ENCODE results near the gene IL1RAP.
A peak's percentile ranks its signal among the peaks of the same experiment; 100 is the strongest.

IL1RAP gene

DNA sequence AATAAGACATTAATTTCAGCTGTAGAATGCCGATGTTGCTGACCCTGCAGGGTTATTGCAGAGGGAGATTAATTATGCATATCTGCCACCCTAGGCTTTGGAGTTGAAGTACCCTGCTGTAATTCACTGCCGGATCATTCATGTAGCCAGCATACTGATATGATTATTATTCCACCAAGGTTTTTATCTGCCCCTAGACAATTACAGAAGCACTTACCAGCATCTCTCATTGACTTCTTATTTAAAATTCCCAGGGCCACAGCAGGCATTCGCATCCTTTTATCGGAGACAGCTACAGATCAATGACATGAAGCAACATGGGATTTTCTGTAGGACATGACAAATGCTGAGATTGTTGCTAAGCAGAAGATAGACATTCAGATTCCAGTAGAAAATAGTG is 31.3 kb downstream of the IL1RAP start:
- DNase-seq, result no peak

DNA sequence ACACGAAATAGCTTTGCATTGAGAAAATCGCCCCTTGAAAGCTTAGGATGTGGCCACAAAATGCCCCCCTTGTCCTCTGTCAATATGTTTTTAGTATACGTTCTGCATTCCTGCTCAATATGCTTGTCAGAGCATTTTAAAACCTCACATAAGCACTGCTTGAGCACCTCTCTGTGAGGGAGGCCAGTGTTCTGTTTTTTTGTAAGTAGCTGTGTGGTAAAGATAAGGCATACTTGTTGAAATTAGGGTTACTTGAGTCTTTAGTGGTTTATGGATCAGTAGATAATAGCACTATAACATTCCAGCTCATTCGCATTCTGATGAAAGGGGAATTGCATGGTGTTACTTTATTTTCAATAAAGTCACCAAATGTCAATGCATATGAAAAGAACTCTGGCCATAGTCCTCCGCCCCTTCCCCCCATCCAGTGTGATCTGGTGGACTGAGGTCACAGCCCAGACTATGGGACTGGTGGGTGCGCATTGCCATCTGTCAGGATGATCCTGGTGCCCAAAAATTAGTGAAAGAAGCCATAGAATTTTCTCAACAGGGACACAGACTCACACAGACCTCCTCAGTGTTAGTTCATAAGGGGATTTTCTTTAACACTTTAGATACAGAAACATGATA is 33.1 kb downstream of the IL1RAP start:
- no peak for DNase-seq

DNA sequence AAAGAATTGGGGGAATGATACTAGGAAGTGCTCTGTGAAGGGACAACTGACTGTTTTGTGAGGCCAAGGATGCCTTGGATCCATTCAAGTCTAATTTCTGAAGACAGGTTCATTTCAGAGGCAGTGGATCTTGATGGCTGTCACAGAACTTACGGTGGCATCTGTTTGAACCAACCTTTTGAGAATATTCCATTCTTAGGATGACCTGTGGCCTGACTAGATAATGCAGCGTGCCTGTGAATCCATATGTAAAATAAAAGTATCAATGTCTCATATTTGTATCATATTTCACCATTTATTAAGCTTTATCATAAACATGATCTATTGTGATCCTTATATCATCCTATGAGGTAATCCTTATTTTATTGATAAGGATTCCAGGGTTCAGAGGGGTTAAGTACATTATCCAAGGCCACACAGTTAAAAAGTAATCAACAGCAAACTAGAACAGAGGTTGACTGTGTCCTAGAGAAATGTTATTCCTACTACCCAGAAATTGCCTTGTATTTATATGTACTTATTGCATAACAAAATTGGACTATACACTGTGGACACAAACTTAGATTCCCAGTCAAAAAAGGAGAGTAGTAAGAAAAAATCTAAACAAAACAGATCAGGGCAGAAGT is 34.3 kb downstream of the IL1RAP start:
- no peak for DNase-seq

DNA sequence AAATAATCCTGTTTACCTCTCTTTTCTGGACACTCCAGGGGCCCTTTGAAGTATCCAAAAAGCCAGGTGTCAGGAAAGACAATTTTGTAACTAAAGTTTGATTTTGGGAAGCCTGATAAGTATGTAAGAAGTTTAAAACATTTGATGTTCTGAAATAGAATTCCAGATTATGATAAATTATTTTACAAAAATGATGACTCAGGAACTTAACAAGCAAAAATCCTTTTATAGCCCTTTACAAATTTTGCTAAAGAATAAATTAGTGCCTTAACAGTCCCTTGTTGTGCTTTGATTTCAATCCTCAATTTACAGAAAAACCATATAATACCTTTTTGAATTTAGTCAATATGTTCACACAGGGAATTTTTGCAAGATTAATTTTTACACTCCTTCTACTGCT is 38.1 kb downstream of the IL1RAP start:
- no peak for DNase-seq

DNA sequence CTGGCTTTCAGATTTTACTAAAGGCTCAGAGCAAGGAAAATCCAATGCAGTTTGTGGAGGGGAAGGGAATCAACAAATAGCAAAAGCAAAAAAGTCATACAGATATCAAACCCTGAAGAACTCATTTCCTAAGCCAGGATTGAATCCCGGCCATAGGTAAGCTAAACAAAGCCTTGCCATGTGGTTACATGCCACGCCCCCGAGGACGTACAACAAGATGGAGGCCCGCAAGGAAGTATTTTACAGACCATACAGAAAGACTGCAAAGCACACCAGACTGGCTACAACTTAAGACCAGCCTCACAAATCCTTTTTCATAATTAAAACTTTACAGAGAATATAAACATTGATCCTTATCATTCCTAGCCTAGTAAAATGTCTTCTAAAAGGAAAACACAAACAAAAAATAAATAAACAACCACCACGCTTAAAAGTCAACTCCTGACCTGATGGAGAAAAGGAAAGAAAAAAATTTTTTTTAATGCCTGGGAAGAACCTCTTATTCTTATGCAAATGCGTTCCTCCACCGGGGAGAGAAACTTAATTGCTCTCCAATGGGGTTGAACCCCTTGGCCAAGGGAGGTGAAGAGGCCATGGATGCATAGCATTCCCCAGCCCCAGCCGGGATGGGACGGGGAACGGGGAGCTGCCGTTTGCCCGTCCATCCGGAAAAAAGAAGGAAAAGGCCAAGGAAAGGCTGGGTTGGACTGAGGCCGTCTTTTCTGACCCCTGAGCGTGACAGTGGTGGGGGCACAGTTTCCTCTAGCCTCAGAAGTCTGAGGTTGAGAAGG is 39.3 kb downstream of the IL1RAP start:
- no peak for DNase-seq

DNA sequence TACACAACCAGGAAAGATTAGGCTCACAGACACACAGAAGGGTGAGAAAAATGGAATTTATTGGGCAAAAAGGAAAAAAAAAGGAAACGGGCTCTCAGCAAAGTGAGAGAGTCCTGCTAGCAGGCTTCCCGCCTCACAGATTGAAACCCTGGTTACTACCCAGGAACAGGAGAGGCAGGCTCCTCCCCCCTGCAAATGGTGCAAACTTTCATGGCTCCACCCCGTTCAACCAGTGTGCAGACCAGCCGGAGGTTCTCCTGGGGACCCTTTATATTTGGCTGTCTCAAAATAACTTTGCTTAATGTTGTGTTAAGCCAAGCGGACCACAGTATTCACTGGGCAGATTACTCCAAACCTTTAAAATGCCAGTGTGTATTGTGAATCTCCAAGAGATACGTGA is 40.3 kb downstream of the IL1RAP start:
- no peak for DNase-seq

DNA sequence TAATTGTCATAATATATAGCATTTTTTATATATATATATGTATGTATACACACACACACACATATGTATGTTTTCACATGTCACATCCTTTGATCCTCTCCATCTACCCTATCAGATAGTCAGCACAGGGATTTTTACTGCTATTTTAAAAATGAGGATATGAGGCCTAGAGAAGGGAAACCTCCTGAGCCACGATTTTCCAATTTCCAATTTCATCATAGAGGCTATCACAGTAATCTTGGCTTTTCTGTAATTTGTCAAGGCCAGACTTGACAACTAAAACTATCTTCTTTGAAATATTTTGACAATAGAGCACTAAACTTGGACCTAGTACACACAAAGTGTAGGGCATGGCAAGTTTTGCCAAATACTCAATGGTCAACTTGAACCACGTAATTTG is 42.5 kb downstream of the IL1RAP start:
- DNase-seq, result no peak

DNA sequence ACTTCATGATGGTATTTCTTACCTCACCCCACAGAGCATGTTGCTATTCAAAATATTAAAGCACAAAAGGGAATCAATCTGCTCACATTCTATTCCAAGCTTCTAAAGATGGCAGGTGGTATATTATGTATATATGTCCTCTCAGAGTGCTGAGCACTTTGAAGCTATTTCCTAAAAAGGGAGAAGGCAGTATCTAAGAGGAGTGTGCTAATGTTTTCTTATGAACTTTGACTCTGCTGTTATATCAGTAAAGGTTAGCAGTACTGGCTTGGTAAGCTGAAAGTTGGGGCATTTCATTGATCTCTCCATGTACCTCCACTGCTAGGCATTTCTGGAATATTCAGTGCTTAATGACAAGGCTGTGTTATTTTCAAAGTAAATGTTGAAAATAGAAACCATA is 43.4 kb downstream of the IL1RAP start:
- DNase-seq, result no peak

DNA sequence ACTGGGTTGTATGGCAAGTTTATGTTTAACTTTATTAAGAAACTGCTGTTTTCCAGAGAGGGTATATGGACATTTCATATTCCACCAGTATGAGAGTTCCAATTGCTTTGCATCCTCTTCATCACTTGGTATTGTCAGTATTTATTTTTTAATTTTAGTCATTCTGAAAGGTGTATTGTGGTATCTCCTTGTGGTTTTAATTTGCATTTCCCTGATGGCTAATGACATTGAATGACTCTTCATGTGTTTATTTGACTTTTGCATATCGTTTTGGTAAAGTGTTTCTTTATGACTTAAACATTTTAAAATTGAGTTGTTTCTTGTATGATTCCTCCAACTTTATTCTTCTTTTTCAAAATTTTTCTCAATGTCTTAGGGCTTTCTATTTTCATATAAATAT is 44.4 kb downstream of the IL1RAP start:
- DNase-seq, result no peak

DNA sequence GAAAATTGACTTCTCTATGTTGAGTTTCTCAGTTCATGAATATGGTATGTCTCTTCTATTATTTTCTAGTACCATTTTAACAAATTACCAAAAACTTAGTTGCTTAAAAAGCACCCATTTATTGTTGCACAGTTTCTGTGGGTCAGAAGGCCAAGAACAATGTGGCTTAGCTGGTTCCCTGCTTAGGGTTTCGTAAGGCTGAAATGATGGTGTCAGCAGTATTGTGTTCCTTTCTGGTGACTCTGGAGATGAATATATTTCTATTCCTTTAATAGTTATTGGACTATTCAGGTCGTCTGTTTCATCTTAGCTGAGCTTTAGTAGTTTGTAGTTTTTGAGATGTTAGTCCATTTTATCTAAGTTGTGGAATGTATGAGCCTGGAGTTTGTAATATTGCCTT is 44.9 kb downstream of the IL1RAP start:
- DNase-seq, result no peak

DNA sequence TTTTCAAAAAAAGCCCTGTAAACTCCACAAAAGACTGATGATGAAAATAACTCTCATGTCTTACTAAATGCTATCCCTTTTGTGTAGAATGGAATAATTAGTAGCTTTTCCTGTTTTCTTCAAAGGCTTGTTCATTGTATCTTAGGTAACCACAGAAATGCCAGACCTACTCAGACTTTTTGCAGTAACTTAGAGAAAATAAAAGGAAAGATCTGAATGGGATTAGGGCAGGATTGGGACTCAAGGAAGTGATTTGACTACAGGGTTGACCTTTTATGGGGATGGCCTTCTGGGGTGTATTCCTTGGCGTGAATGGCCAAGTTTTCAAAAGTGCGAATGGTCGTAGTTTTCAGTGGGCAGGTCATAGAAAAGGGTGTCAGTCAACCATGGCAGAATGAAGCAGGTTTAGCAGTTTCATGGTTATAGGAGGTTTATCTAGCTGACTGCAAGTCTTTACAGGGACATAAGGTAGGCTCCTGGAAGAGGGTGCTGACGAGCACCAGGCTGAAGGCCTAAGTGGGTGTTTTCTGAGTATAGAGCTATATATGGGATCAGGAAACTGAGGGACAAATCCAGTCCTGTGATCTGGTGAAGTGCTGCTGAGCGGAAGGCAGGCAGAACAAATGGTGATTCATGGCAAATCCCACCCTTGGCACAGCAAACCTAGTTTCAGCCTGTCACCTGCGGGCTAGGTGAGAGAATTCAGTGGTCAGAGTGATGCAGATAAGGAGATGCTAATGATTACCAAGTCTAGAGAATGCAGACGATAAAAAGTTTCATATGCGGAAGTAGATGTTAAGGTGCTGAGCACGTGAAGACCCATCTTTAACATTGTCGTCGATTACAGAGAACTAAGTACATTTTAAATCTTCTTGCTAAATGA is 46.4 kb downstream of the IL1RAP start:
- DNase-seq, result no peak

DNA sequence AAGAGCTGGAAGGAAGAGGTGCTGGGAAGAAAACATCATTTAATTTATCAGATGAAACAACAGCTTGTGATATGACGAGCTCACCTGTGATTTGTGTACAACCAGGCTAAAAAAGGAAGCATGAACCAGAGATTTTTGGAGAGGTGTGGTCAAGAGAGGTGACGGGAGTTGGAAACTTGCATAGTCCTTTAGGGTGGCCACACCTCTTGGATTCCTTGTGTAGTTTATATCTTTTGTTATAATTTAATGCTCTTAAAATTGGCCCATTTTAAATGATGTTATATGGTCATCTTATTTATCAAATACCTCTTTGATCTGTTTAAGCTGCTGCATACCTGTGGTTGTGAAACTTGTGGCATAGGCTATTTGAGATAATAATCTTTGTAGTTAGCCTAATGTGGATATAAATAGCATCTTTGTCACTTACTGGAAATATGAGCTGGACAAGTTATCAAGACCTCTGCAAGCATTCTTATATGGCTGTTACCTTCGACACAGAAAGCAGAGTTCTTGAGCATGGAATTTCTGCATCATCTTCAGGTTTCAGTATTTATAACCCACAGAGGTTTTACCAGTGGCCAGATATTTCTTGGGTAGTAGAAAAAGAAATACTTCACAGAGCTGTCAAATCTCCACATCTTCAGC is 49.1 kb downstream of the IL1RAP start:
- no peak for DNase-seq

DNA sequence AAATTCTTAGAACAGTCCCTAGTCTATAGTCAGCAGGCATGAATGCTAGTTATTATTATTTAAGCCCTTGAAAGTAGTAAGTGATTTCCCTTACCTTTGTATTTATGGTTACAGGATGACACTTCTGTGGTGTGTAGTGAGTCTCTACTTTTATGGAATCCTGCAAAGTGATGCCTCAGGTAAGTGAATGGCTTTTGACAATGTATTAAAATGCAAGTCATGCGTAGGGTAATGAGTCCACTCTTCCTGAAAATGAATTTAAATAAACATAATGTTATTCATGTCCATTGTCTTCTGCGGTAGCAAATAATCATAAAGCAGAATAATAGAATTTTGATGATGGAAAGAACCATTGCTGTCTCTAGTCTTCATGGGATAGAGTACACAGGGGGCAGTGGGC is 50.3 kb downstream of the IL1RAP start:
- DNase-seq, result no peak

DNA sequence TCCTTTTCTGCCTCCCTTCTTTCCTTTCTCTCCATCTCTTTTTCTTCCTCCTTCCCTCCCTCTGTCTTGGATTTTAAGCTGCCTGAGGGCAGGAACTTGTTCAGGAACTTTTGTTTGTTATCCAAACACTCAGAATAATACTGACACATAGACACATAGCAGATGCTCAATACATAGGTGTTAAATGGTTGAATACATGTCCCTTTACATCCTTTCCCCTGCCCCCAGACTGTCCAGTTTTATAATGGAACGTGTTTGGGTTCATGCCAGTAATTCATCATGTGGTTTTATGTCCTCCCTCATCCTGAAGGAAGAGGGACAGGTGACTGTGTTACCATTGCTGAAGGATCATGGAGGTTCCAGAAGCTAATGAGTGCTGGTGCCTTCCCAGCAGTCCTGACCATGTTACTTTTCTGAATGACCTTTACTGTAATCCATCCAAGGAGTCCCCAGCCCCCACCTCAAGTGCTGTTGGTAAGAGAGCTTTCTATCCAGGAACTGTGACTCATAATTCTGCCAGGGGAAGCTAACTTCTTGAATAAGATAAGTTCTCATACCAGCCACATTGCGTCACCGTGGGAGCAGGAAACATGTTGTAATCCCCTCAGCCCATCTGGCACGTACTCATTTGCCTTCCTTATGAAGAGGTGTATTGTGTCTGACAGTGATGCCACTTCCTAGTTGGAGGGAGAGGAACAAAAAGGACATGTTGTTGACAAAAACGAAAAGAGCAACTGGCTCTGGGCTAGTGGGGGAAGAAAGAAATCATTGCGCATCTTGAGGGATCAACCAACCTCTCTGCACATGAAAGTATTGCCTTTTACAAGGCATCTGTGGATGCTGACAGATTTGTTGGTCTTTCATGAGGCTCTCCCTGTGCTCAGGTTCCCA is 52.4 kb downstream of the IL1RAP start:
- DNase-seq, result peak; percentile 29 to 32

DNA sequence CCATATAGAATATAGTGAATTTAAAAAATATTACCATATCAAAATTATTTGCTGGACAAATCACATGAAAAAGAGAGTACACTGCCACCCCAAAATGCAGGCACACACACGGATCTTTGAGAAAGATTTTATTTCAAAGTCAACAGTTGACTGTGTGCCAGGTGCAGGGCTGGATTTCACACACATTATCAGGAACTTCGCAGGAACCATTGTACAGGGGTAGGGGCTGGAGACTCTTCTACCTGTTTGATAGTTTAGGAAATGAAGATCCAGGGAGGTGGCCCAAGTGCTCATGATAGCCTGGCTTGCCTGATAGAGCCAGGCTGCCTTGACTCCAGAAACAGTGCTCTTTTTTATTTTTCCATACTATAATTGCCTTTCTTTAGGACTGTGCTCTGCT is 54.2 kb downstream of the IL1RAP start:
- no peak for DNase-seq

DNA sequence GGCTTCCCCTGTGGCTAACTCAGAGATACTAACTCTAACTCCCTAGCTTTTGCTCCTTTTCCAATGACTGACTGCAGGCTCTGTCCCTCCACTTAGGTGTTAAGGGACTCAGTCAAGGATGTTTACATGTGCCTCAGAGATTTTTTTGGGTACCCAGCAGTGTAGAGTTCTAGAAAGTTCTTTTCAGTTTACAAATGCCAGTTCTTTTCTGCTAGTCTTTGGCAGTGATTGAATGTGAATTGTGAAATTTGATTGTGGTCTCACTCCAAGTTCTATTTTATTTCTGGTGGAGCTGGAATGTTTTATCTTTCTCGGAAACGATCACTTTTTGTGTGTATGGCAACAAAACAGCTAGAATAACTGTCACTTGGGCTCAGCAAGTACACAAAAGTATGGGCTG is 60.6 kb downstream of the IL1RAP start:
- no peak for DNase-seq

DNA sequence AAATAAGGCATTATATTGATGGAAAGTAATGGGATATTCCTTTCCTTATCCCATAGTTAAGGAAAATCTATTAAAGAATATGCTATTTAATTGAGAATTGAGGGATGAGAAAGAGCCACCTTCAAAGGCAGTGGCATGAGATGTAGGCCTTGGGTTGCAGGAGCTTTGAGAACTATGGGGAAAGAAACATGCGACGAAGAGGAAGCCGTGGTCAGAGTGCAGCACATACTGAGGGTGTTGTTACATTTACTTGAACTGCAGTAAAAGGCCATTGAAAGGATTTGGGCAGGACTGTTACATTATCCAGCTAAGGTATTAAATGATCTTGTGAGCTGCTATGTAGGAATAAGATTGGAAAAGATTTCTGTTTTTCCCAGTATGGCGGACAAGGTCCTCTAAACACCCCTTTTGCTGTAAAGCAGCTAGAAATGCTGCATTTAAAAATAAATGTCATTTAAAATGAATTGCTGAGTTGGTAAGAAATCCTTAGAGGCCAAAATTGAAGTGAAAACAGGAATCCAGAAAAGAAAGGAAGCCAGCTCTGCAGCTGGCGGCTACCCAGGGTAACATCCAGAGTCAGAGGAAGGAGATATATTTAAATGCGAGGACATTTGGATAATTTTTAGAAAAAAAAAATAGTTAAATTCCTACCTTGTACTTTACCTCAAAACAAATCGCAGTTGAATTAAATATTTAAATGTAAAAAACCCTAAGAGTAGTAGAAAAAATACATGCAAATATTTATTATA is 61.7 kb downstream of the IL1RAP start:
- no peak for DNase-seq

DNA sequence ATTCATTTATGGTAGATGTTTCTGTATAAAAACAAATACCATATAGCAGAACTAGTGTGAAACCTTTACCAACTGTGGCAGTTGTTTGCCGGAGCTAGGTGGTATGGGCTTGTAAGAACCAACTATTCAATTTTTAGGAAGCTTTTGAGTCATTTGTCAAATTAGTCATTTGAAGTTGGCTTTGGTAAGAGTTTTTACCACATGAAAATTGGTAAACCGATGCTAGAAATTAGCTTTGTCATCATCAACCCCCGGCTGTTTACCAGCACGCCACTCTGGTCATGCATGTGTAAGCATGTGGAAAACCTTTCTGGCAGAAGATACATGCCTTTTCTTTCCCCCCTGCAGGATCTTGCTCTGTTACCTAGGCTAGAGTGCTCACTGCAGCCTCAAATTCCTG is 63.3 kb downstream of the IL1RAP start:
- no peak for DNase-seq

DNA sequence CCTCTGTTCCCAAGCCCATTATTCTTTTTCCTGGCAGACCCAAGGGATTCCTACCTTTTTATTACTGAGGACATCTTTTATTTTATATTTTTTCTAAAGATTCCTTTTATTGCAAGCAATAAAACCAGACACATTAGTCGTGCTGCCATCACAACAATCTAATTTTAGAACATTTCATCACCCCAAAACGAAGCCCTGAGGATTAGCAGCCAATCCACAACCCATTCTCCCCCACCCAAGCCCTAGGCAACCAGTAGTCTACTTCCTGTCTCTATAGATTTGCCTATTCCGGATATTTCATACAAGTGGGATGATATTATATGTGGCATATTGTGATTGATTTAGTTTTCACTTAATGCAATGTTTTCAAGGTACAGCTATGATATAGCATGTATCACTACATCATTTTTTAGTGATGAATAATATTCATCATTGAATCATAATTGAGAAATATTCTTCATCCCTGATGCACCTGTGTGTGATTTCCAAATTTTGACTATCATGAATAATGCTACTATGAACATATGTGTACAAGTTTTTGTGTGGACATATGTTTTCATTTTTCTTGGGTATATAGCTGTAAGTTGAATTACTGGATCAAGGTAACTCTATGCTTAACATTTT is 65.7 kb downstream of the IL1RAP start:
- no peak for DNase-seq

DNA sequence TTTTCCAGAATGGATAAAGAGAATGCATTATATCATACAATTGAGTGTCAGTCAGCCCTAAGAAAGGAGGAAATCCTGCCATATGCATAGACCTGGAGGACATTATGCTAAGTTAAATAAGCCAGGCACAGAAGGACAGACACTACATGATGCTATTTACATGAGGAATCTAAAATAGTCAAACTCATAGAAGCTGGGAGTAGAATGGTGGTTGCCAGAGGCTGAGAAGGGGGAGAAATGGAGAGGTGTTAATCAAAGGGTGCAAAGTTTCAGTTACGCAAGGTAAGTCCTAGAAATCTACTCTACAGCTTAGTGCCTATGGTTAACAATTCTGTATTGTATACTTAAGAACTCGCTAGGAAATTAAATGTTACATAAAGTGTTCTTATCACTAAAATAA is 66.5 kb downstream of the IL1RAP start:
- DNase-seq, result no peak
